Colonic mucosa (tissue), 4 donors: ENCODE measurements around the gene FBLN5. TPM values are rescaled to one million over a fixed set of nuclear protein-coding genes. Genes with fewer than 3 reads are reported as not detected.

Experiments
- DNase-seq: peaks from one replicate; pipeline ENCODE4 v3.0.0-alpha.2; 2020
- H3K27ac ChIP-seq: fragments of 200-600 bp; one replicate; pipeline ENCODE4 v1.8.0; 2021
- H3K27me3 ChIP-seq: fragments of 200-600 bp; one replicate; pipeline ENCODE4 v1.8.0; 2021
- H3K36me3 ChIP-seq: fragments of 200-600 bp; one replicate; pipeline ENCODE4 v1.8.0; 2021
- H3K4me1 ChIP-seq: fragments of 200-600 bp; one replicate; pipeline ENCODE4 v1.8.0; 2021; ENCODE audit warnings: mild to moderate bottlenecking
- H3K4me3 ChIP-seq: fragments of 200-600 bp; one replicate; pipeline ENCODE4 v1.8.0; 2021
- H3K9ac ChIP-seq, 2 donors: one replicate each; pipeline ENCODE4 v1.7.0; 2013; ENCODE audit warnings: control low read depth in 2 of 2, low read depth in 2 of 2, low read length in 2 of 2
- H3K9me3 ChIP-seq: fragments of 200-600 bp; one replicate; pipeline ENCODE4 v1.8.0; 2021
- CTCF ChIP-seq: fragments of 200-600 bp; IDR thresholded peaks from one replicate; pipeline ENCODE4 v1.8.0; 2022; ENCODE audit warnings: antibody characterized with exemption, mild to moderate bottlenecking
- intact Hi-C: fragments of 100-400 bp; cut with DNase I; formaldehyde crosslinking; loops from one replicate; pipeline ENCODE4 v1.14.1; 2022
- total RNA-seq, 2 donors: library from RNA; stranded (reverse); fragmentation: NEBNext Ultra II Directional in 1 of 2; extraction: Animal tissue kit (Norgen Biotek cat#: 25700) in 1 of 2; gene quantifications; one replicate each; pipeline ENCODE4 v1.2.1, GENCODE V29; 2021
- donor health status: healthy.
- donor health status: DM: no; HTN: no; CAD: no.
- donor health status: DM: no; HTN: no; CAD: no.

FBLN5 gene
- total RNA-seq, 2 donors from 2014 or later = 4.2 to 14.5 TPM

GRCh38 chr14:91934554-91935285 lies 12.8 kb downstream of the FBLN5 start:
- DNase-seq = no peak
- no peak for TF ChIP-seq CTCF
- Histone ChIP-seq H3K9me3 (no peaks in the 10 kb centered on the region), H3K27ac (no peak overlapping the region), H3K4me1 (no peaks in the 10 kb centered on the region), H3K9ac (no peak overlapping the region), H3K36me3 (no peaks in the 10 kb centered on the region), H3K27me3 (no peaks in the 10 kb centered on the region), H3K4me3 (no peak overlapping the region)
- intact Hi-C loops = no loop called here

- Histone ChIP-seq H3K4me3 (no peak overlapping the region), H3K27ac (no peak overlapping the region), H3K4me1 (no peaks in the 10 kb centered on the region), H3K36me3 (no peaks in the 10 kb centered on the region), H3K9ac (no peak overlapping the region), H3K9me3 (no peaks in the 10 kb centered on the region), H3K27me3 (no peaks in the 10 kb centered on the region)
- no peak for DNase-seq
- intact Hi-C loops = no loop called here
- TF ChIP-seq CTCF = no peak
Measured at GRCh38 chr14:91931478-91932088, 15.9 kb downstream of the FBLN5 start.

- Histone ChIP-seq H3K4me3 (no peak overlapping the region), H3K36me3 (no peaks in the 10 kb centered on the region), H3K9me3 (no peaks in the 10 kb centered on the region), H3K27ac (no peak overlapping the region), H3K4me1 (no peaks in the 10 kb centered on the region), H3K9ac (no peak overlapping the region), H3K27me3 (no peaks in the 10 kb centered on the region)
- intact Hi-C loops = no loop called here
- TF ChIP-seq CTCF = no peak
- no peak for DNase-seq
Measured at GRCh38 chr14:91929700-91930099, 17.8 kb downstream of the FBLN5 start.

GRCh38 chr14:91927800-91928199 lies 19.7 kb downstream of the FBLN5 start:
- intact Hi-C loops = no loop called here
- Histone ChIP-seq H3K4me1 (no peaks in the 10 kb centered on the region), H3K27ac (no peak overlapping the region), H3K9ac (no peak overlapping the region), H3K4me3 (no peak overlapping the region), H3K9me3 (no peaks in the 10 kb centered on the region), H3K36me3 (no peaks in the 10 kb centered on the region), H3K27me3 (no peaks in the 10 kb centered on the region)
- TF ChIP-seq CTCF = no peak
- DNase-seq = no peak

- Histone ChIP-seq H3K9ac (no peak overlapping the region), H3K9me3 (no peaks in the 10 kb centered on the region), H3K4me3 (no peak overlapping the region), H3K27me3 (no peaks in the 10 kb centered on the region), H3K27ac (no peak overlapping the region), H3K4me1 (no peaks in the 10 kb centered on the region), H3K36me3 (no peaks in the 10 kb centered on the region)
- intact Hi-C loops = no loop called here
- DNase-seq = no peak
- TF ChIP-seq CTCF = no peak
Measured at GRCh38 chr14:91927191-91927590, 20.3 kb downstream of the FBLN5 start.
